Fibroblast of lung (primary cell): ENCODE results near the gene TTLL12. TPM values are rescaled to one million over a fixed set of nuclear protein-coding genes. Genes with fewer than 3 reads are reported as not detected.

Experiments
- DNase-seq, 2 donors: peaks; one replicate each; pipeline versions ENCODE4 v3.0.0 to v3.0.0-alpha.2; 2010; ENCODE audit warnings: low read depth in 2 of 2
- H2AFZ ChIP-seq: 2 replicates; pipeline ENCODE4 v1.5.1; 2012; ENCODE audit warnings: low read length, control low read depth, inconsistent platforms
- H3K27ac ChIP-seq: 2 replicates; pipeline ENCODE4 v1.5.1; 2011; ENCODE audit warnings: low read length, control low read depth; ENCODE audit not compliant: insufficient read depth
- H3K27me3 ChIP-seq: 2 replicates; pipeline ENCODE4 v1.5.1; 2011; ENCODE audit warnings: mild to moderate bottlenecking, low read length; ENCODE audit not compliant: control insufficient read depth, insufficient read depth
- H3K36me3 ChIP-seq: 2 replicates; pipeline ENCODE4 v1.5.1; 2011; ENCODE audit warnings: low read length; ENCODE audit not compliant: control insufficient read depth, insufficient read depth
- H3K4me1 ChIP-seq: 2 replicates; pipeline ENCODE4 v1.5.1; 2011; ENCODE audit warnings: low read length; ENCODE audit not compliant: control insufficient read depth, insufficient read depth; ENCODE audit errors: extremely low read depth
- H3K4me2 ChIP-seq: 2 replicates; pipeline ENCODE4 v1.5.1; 2011; ENCODE audit warnings: low read length, control low read depth; ENCODE audit not compliant: insufficient read depth; ENCODE audit errors: extremely low read depth
- H3K4me3 ChIP-seq, 4 experiments: fragments of 200-600 bp in 1 of 4; sonication (generic) in 1 of 4; replicated peaks in 1 of 4; 2 replicates each; pipeline ENCODE4 v1.5.1; 2011 to 2016; ENCODE audit warnings: low read length in 4 of 4, low read depth in 3 of 4, mild to moderate bottlenecking in 3 of 4, control low read depth in 2 of 4, inconsistent platforms in 1 of 4, mixed read lengths in 1 of 4; ENCODE audit not compliant: insufficient read depth in 1 of 4; ENCODE audit errors: control extremely low read depth in 1 of 4
- H3K79me2 ChIP-seq: 2 replicates; pipeline ENCODE4 v1.5.1; 2012; ENCODE audit warnings: mild to moderate bottlenecking, low read length, inconsistent platforms; ENCODE audit not compliant: control insufficient read depth, insufficient read depth
- H3K9ac ChIP-seq: 2 replicates; pipeline ENCODE4 v1.5.1; 2011; ENCODE audit warnings: mild to moderate bottlenecking, low read length, control low read depth; ENCODE audit not compliant: insufficient read depth
- H3K9me3 ChIP-seq: 2 replicates; pipeline ENCODE4 v1.5.1; 2012; ENCODE audit warnings: low read depth, low read length; ENCODE audit not compliant: control insufficient read depth, insufficient read depth
- H4K20me1 ChIP-seq: 2 replicates; pipeline ENCODE4 v1.5.1; 2011; ENCODE audit warnings: low read length; ENCODE audit not compliant: control insufficient read depth, insufficient read depth; ENCODE audit errors: extremely low read depth
- EZH2 ChIP-seq: IDR thresholded peaks from 2 replicates; pipeline ENCODE4 v1.5.1; 2012; ENCODE audit warnings: low read length, control low read depth, mild to moderate bottlenecking; ENCODE audit errors: missing control alignments
- polyA minus RNA-seq: library from RNA; depleted of rRNA, polyadenylated mRNA; stranded (reverse); fragments of >200 nt; gene quantifications from 2 replicates; pipeline ENCODE4 v1.2.3, GENCODE V29; 2011; ENCODE audit warnings: low replicate concordance
- polyA plus RNA-seq, 2 donors: library from polyadenylated mRNA; depleted of rRNA in 1 of 2; stranded (reverse) in 1 of 2; unstranded in 1 of 2; fragments of >200 nt; gene quantifications; 2 replicates each; pipeline ENCODE4 v1.2.1, GENCODE V29; 2011 to 2012; ENCODE audit warnings: missing spikeins in 1 of 2
- total RNA-seq: library from RNA; depleted of rRNA; stranded (reverse); fragments of >200 nt; gene quantifications from 2 replicates; pipeline ENCODE4 v1.2.1, GENCODE V29; 2014
- TF ChIP-seq, protein P1 (sequence below), 2 donors: IDR thresholded peaks in 1 of 2; conservative IDR thresholded peaks in 1 of 2; 1 replicate in 1 of 2; 2 replicates in 1 of 2; pipeline ENCODE4 v1.5.1; 2011 to 2012; ENCODE audit warnings: low read length in 2 of 2, control low read depth in 1 of 2, inconsistent platforms in 1 of 2, low read depth in 1 of 2, mild to moderate bottlenecking in 1 of 2

The TTLL12 gene
- total RNA-seq (14.7 and 18.0 TPM in 2 replicates), polyA plus RNA-seq (6.0 and 8.6 TPM in 2 replicates), polyA minus RNA-seq (25.7 and 46.8 TPM in 2 replicates)
- polyA plus RNA-seq (2012) = 16.5 and 25.2 TPM in 2 replicates

DNA sequence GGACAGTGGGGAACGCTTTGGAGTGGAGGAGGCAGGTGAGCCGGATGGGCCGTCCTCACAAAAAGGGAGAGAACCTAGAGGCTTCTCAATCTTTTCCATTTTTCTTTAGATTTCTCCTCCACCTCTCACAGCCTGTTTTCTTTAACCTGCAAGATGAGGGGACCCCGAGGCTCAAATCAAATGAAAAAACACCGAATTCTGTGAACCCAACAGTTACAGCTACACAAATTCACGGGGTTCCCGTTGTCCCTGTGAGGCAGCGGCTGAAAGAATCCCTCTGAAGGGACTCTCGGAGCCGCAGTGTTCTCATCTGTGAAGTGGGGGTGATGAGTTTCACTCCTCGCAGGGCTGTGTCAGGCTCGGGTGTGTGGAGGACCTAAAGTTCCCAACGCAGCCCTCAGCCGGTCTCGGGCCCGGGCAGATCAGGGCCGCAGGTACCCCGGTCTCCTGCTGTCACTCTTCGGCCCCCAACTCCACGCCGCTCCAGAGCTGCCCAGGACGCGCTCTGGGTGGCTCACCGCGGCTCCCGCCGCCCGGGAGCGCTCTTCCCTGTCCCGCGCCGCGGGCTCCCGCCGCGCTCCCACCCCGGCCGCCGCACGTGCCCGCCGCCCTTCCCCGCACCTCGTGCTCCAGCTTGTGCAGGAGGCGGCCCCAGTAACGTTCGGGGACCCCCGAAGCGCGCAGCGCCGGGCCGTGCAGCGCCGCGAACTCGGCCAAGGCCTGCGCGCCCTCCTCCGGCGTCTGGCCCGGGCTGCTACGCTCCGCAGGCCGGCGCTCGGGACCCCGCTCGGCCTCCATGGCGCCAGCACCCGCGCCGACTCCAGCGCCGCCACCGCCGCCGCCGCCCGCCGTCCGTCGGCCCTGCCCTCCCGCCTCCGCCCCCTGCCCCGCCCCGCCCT is at the start of gene TTLL12:
Gene TTLL12 (minus strand): TSS at position 863 of the 899 bp plus-strand sequence. CDS start 65 bp downstream, at position 798.
- Histone ChIP-seq H3K4me2 (peak within 1 kb of the TSS; percentile 96), H4K20me1 (no peaks in the 10 kb centered on the region), H3K9ac (peak within 1 kb of the TSS; percentile 76), H3K9me3 (no peaks in the 10 kb centered on the region), H3K4me3 (peak within 1 kb of the TSS; percentile 74 to 82 (median 76)), H3K4me1 (peaks cover 5% of the 10 kb centered on the region), H3K27me3 (peaks cover 4% of the 10 kb centered on the region), H3K79me2 (peaks cover 6% of the 10 kb centered on the region), H3K36me3 (peaks cover 3% of the 10 kb centered on the region), H2AFZ (peak within 1 kb of the TSS; percentile 26), H3K27ac (peak within 1 kb of the TSS; percentile 61)
- TF ChIP-seq EZH2 = no peak
- peak; percentile 36 to 37 for DNase-seq

DNA sequence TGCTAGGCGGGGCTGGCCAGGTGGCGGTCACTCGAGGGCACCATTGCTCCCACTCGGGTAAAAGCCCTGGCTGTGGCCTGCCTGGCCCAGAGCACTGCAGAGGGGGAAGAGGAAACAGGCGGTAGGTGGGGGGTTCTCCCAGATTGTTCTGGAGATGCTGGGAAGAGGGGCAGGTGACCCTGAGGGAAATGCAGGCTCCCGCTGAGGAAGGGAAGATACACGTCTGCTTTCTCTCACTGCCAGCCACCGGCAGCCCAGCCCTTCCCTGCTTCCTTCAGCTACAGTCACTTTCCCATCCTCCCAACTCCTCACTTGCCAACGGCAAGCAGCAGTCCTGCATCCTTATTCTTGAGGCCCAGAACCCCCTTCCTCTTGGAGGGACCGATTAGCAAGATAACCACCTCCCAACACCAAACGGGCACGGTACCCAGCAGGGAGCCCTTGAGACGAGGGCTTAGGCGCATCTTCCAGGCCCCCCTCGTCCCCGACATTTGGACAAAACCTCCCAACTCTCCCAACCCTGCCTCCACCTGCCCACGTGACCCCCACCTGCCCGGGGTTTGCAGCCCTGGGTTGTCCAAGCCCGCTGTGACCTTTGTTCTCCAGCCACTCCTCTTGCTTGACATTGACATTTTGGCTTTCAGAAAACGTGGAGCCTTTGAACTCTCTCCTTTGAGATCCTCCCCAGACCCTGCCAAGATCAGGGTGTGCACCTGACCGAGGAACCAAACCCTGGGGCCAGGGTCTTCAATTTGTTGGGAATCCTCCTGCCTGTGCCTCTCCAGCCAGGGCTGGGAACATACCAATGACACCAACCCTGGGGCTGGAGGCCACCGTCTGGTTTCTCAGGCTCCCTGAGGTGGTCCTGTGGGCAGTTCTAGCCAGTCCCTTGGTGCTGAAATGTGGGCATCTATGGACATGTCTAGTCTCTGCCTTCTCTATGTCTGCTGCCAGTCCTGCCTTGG is 48.8 kb upstream of the TTLL12 start:
- Histone ChIP-seq H3K9me3 (no peaks in the 10 kb centered on the region), H3K36me3 (no peaks in the 10 kb centered on the region), H3K4me2 (no peak overlapping the region), H3K9ac (no peak overlapping the region), H3K27me3 (peaks cover 14% of the 10 kb centered on the region), H3K4me3 (no peak overlapping the region), H3K79me2 (no peaks in the 10 kb centered on the region), H4K20me1 (no peaks in the 10 kb centered on the region), H3K4me1 (no peaks in the 10 kb centered on the region), H3K27ac (no peak overlapping the region), H2AFZ (no peak overlapping the region)
- no peak for DNase-seq
- TF ChIP-seq EZH2 = no peak
- TF ChIP-seq, protein P1, sequence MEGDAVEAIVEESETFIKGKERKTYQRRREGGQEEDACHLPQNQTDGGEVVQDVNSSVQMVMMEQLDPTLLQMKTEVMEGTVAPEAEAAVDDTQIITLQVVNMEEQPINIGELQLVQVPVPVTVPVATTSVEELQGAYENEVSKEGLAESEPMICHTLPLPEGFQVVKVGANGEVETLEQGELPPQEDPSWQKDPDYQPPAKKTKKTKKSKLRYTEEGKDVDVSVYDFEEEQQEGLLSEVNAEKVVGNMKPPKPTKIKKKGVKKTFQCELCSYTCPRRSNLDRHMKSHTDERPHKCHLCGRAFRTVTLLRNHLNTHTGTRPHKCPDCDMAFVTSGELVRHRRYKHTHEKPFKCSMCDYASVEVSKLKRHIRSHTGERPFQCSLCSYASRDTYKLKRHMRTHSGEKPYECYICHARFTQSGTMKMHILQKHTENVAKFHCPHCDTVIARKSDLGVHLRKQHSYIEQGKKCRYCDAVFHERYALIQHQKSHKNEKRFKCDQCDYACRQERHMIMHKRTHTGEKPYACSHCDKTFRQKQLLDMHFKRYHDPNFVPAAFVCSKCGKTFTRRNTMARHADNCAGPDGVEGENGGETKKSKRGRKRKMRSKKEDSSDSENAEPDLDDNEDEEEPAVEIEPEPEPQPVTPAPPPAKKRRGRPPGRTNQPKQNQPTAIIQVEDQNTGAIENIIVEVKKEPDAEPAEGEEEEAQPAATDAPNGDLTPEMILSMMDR (conservative IDR thresholded peaks at IDR 0.05 in 1 of 2, IDR thresholded peaks at IDR 0.05 in 1 of 2; ENCODE audit: low read depth in 1 of 2, low read length in 2 of 2) = no peak

DNA sequence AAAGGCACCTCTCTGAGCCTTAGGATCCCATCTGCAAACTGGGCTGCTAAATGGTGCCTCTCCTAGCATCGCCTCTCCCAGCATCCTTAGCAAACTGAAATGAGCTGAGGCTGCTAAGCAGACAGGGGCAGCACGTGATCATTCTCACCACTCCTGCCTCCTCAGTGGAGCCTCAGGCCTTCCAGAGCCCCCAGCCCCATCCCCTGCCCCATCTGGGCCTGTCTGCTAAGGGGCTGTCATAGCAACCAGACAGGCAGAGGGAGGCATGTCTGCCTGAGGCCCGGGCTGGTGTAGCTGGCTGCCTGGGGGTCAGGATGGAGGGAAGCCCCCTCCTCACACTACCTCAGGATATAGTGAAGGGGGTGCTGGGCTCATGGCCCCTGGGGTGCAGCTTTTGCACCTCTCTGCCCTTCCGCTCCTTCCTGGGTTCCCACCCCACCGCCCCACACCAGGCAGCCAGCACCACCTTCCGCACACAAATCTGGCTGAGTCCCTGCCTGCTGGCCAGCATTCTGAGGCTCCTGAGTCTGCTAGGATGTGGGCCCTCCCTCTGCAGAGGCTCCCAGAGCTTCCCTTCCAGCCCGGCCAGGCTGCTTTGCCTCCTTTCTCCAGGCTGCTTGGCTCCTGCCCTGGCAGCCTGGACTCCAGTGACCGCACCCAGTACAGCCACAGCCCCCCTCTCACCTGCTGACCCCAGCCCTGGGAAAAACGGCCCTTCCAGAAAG is 47.5 kb upstream of the TTLL12 start:
- Histone ChIP-seq H3K79me2 (no peaks in the 10 kb centered on the region), H3K27me3 (peaks cover 8% of the 10 kb centered on the region), H3K36me3 (no peaks in the 10 kb centered on the region), H3K4me1 (no peaks in the 10 kb centered on the region), H3K9me3 (no peaks in the 10 kb centered on the region), H3K4me3 (no peak overlapping the region), H3K4me2 (no peak overlapping the region), H3K27ac (no peak overlapping the region), H4K20me1 (no peaks in the 10 kb centered on the region), H2AFZ (no peak overlapping the region), H3K9ac (no peak overlapping the region)
- TF ChIP-seq, protein P1 (conservative IDR thresholded peaks at IDR 0.05 in 1 of 2, IDR thresholded peaks at IDR 0.05 in 1 of 2; ENCODE audit: low read depth in 1 of 2, low read length in 2 of 2) = no peak
- no peak for TF ChIP-seq EZH2
- no peak for DNase-seq
